ENCODE data around the gene FREY1. TPM values are rescaled to one million over a fixed set of nuclear protein-coding genes. Genes with fewer than 3 reads are reported as not detected.
A peak's percentile ranks its signal among the peaks of the same experiment; 100 is the strongest.

FREY1 gene
- total and polyA plus RNA-seq, 2 donors (not counting 1 experiment from before 2014, with no cell fraction given) = 0.82 to 6.6 TPM

GRCh38 chr11:45899448-45900174 lies 7.5 kb downstream of the FREY1 start:
- H3K79me2 ChIP-seq (ENCODE audit: control insufficient read depth, insufficient read depth, low read length) = no peaks in the 10 kb centered on the region
- TF ChIP-seq EZH2 (IDR thresholded peaks at IDR 0.05; ENCODE audit: borderline replicate concordance, insufficient read depth, low read depth, low read length, poor library complexity, severe bottlenecking) = no peak
- TF ChIP-seq CTCF (IDR thresholded peaks at IDR 0.05) = no peak
- peaks cover 0 to 43% (median 21%) of the 10 kb centered on the region in 4 experiments for H3K27me3 ChIP-seq (replicated peaks in 1 of 4; ENCODE audit: control extremely low read depth in 1 of 4, control insufficient read depth in 3 of 4, insufficient read depth in 4 of 4, low read length in 3 of 4)
- H3K9me3 ChIP-seq (ENCODE audit: control extremely low read depth in 1 of 3, control insufficient read depth in 2 of 3, insufficient read depth in 1 of 3, low read length in 2 of 3) = peaks cover 0 to 12% (median 0%) of the 10 kb centered on the region in 3 donors
- peak; percentile 82 for ATAC-seq (ENCODE audit: low read depth)
- peak overlapping the region; percentile 81 for H3K4me3 Mint-ChIP-seq
- H3K9ac ChIP-seq (ENCODE audit: low read length) = peak overlapping the region; percentile 66
- POLR2A ChIA-PET = interaction anchor here (0.6 to 1.2 kb wide), 2 partner anchors 31 to 957 kb away, joined by 3 to 4 read pairs; no protein-coding TSS in a partner anchor
- intact Hi-C loops (cut with micrococcal nuclease) = loop anchor here (1.0 kb wide), 4 partner anchors 14 to 52 kb away; partner anchors contain the start of genes CRY2 and MAPK8IP1
- whole genome bisulfite sequencing (ENCODE audit: insufficient coverage) = 2% methylated on average over 53 of the region's 62 CpGs
- peak overlapping the region in 1 of 2 donors; percentile 43 for H3K27ac ChIP-seq (ENCODE audit: low read length in 2 of 2)
- H3K4me1 Mint-ChIP-seq = peaks cover 12% of the 10 kb centered on the region
- DNase-seq = peak; percentile 89
- peak overlapping the region in 4 of 5 experiments; percentile 37 to 59 (median 50) for H3K4me3 ChIP-seq (ENCODE audit: control extremely low read depth in 1 of 5, extremely low read depth in 1 of 5, insufficient read depth in 1 of 5, low read depth in 2 of 5, low read length in 4 of 5)
- CTCF ChIA-PET = interaction anchor here (1.2 to 3.3 kb wide), 4 partner anchors 56 to 107 kb away, joined by 3 to 12 read pairs (median 4); no protein-coding TSS in a partner anchor
- H3K4me1 ChIP-seq (ENCODE audit: control insufficient read depth in 2 of 2, insufficient read depth in 2 of 2, low read length in 2 of 2) = peaks cover 12 to 17% of the 10 kb centered on the region in 2 donors
- no peaks in the 10 kb centered on the region for H3K9me3 Mint-ChIP-seq (ENCODE audit: insufficient read depth)
- peak overlapping the region; percentile 93 for H3K4me2 ChIP-seq (replicated peaks; ENCODE audit: low read depth, low read length, poor library complexity, severe bottlenecking)
- peak overlapping the region; percentile 73 for H2AFZ ChIP-seq (ENCODE audit: insufficient read depth, low read depth, low read length, poor library complexity, severe bottlenecking)
- H4K20me1 ChIP-seq (ENCODE audit: control insufficient read depth, insufficient read depth, low read length, poor library complexity, severe bottlenecking) = no peaks in the 10 kb centered on the region
- peak overlapping the region; percentile 37 for H3K27ac Mint-ChIP-seq
- H3K27me3 Mint-ChIP-seq = peaks cover 23% of the 10 kb centered on the region
- H3K36me3 ChIP-seq (replicated peaks in 1 of 2; ENCODE audit: control extremely low read depth in 1 of 2, control insufficient read depth in 1 of 2, extremely low read depth in 1 of 2, insufficient read depth in 2 of 2, low read length in 1 of 2) = no peaks in the 10 kb centered on the region

Data from B cell (primary cell).